CD4-positive, alpha-beta T cell treated with Interleukin-21 for 1 hour (primary cell): ENCODE data around the gene OLA1.

Experiments
- DNase-seq: peaks from one replicate; pipeline ENCODE4 v3.0.0-alpha.2; 2020

OLA1 gene

GRCh38 chr2:174224125-174224524 is 24.2 kb downstream of the OLA1 start:
- DNase-seq = no peak

- no peak for DNase-seq
These were observed 24.9 kb downstream of the OLA1 start for GRCh38 chr2:174223388-174223787.

GRCh38 chr2:174222154-174222553 is 26.2 kb downstream of the OLA1 start:
- DNase-seq = no peak

GRCh38 chr2:174219321-174219720 is 29.0 kb downstream of the OLA1 start:
- DNase-seq = no peak

- no peak for DNase-seq
These were observed 29.6 kb downstream of the OLA1 start for GRCh38 chr2:174218773-174219172.

GRCh38 chr2:174217869-174218268 is 30.5 kb downstream of the OLA1 start:
- DNase-seq = no peak

- DNase-seq = no peak
These were observed 36.4 kb downstream of the OLA1 start for GRCh38 chr2:174211954-174212353.

- DNase-seq = no peak
These were observed 37.5 kb downstream of the OLA1 start for GRCh38 chr2:174210862-174211261.

- DNase-seq = no peak
These were observed 39.0 kb downstream of the OLA1 start for GRCh38 chr2:174209325-174209724.

GRCh38 chr2:174208026-174208425 is 40.3 kb downstream of the OLA1 start:
- DNase-seq = no peak

- DNase-seq = no peak
These were observed 42.8 kb downstream of the OLA1 start for GRCh38 chr2:174205562-174205961.

GRCh38 chr2:174202188-174202587 is 46.1 kb downstream of the OLA1 start:
- no peak for DNase-seq

- no peak for DNase-seq
These were observed 49.3 kb downstream of the OLA1 start for GRCh38 chr2:174198846-174199564.

- no peak for DNase-seq
These were observed 53.1 kb downstream of the OLA1 start for GRCh38 chr2:174195253-174195652.

- DNase-seq = no peak
These were observed 54.6 kb downstream of the OLA1 start for GRCh38 chr2:174193737-174194136.

GRCh38 chr2:174192664-174193063 is 55.7 kb downstream of the OLA1 start:
- no peak for DNase-seq

GRCh38 chr2:174191342-174192074 is 56.8 kb downstream of the OLA1 start:
- DNase-seq = no peak

- no peak for DNase-seq
These were observed 63.4 kb downstream of the OLA1 start for GRCh38 chr2:174184915-174185314.

GRCh38 chr2:174184504-174184903 is 63.8 kb downstream of the OLA1 start:
- no peak for DNase-seq

- DNase-seq = no peak
These were observed 65.3 kb downstream of the OLA1 start for GRCh38 chr2:174183076-174183475.

GRCh38 chr2:174181368-174181767 is 67.0 kb downstream of the OLA1 start:
- no peak for DNase-seq

- no peak for DNase-seq
These were observed 67.6 kb downstream of the OLA1 start for GRCh38 chr2:174180726-174181236.

GRCh38 chr2:174180165-174180724 is 68.1 kb downstream of the OLA1 start:
- no peak for DNase-seq

- DNase-seq = no peak
These were observed 70.9 kb downstream of the OLA1 start for GRCh38 chr2:174177316-174177890.
